ENCODE measurements around the gene RPL11.

The RPL11 gene

GRCh38 chr1:23743287-23744152 lies 51.9 kb downstream of the RPL11 start, which contains the start of gene ELOA:
Gene ELOA (plus strand): TSS chr1:23743471. CDS start chr1:23743504, 33 bp downstream.
- peak within 1 kb of the TSS; percentile 92 for H3K4me3 ChIP-seq (replicated peaks; ENCODE audit: insufficient read depth, low read length)
- peak; percentile 71 to 79 for DNase-seq (ENCODE audit: low read depth in 1 of 2, low spot score in 1 of 2)
- H3K27me3 ChIP-seq (ENCODE audit: insufficient read depth, poor library complexity, severe bottlenecking), result no peaks in the 10 kb centered on the region
- H3K27ac ChIP-seq (replicated peaks), result peak within 1 kb of the TSS; percentile 90
- peak; percentile 25 for TF ChIP-seq REST (IDR thresholded peaks at IDR 0.05; ENCODE audit: insufficient replicate concordance, low read depth)
- TF ChIP-seq CTCF (IDR thresholded peaks at IDR 0.05; ENCODE audit: insufficient read depth, low read length), result no peak
- TF ChIP-seq SPI1 (IDR thresholded peaks at IDR 0.05; ENCODE audit: borderline replicate concordance, low read depth), result no peak; the same call in 1 of the 2 replicates
- TF ChIP-seq POLR2AphosphoS5 (IDR thresholded peaks at IDR 0.05; ENCODE audit: low read depth), result peak; percentile 90
- peak; percentile 83 for TF ChIP-seq GABPA (IDR thresholded peaks at IDR 0.05; ENCODE audit: low read depth)

GRCh38 chr1:23745515-23745914 lies 53.9 kb downstream of the RPL11 start:
- TF ChIP-seq CTCF (IDR thresholded peaks at IDR 0.05; ENCODE audit: insufficient read depth, low read length), result peak; percentile 14
- TF ChIP-seq SPI1 (IDR thresholded peaks at IDR 0.05; ENCODE audit: borderline replicate concordance, low read depth), result no peak
- no peaks in the 10 kb centered on the region for H3K27me3 ChIP-seq (ENCODE audit: insufficient read depth, poor library complexity, severe bottlenecking)
- H3K4me3 ChIP-seq (replicated peaks; ENCODE audit: insufficient read depth, low read length), result peak overlapping the region; percentile 92; the same call in 1 of the 2 replicates
- peak in 1 of 2 experiments; percentile 34 for DNase-seq (ENCODE audit: low read depth in 1 of 2, low spot score in 1 of 2)
- H3K27ac ChIP-seq (replicated peaks), result no peak overlapping the region

Measured in HL-60 (cell line).